HG03439 (cell line): ENCODE measurements around the gene SDR42E1.

Source experiments
- ATAC-seq: cut with Tn5 transposase; IDR thresholded peaks from one replicate; pipeline ENCODE4 v1.9.1; 2021; ENCODE audit warnings: mild to moderate bottlenecking, moderate library complexity; ENCODE audit not compliant: unreplicated experiment

Gene SDR42E1

DNA sequence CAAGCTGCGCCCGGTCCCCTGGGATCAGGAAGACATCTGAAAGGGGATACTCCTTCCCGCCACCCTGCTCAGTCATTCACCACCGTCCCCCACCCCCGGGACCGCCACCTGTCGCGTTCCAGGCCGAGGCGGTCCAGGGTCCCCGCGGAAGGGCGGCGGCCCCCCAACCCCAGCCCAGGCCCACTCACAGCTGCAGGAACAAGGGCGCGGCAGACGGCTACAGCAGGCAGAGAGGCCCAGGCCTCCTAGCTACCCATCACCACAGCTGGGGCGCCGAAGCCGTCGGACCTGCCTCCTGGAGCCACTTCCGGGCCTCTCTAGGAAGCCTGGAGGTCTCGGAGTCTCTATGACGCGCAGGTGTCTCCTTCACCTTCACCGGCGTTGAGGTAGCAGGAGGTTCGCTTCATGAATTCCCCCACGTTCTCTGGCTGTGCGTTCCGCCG, at the start of gene SDR42E1:
Gene SDR42E1, minus strand, starts transcription at position 272 of the 443 bp plus-strand sequence. CDS start 10,612 bp downstream, outside the sequence.
- ATAC-seq: peak; percentile 84

DNA sequence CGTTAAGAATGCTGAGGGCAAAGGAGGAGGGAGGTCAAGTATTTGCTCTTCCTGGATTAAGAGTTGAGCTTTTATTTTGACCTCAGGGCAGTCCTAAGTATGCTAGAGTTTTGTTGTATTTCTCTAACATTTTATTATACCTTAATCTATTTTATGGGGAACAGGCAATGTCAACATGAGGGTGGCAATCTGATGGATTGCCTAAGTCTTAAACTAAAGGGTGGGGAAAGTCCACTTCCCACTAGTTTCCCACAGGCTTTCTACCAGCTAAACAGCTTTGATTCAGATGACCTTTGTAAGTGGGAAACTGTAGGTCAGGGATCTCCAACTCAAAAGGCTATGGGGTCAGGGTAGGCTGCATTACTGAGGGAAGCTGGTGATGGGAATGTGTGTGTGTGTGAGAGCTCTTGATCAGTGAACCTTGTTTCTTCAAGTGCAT, 48.7 kb upstream of the SDR42E1 start:
- no peak for ATAC-seq

DNA sequence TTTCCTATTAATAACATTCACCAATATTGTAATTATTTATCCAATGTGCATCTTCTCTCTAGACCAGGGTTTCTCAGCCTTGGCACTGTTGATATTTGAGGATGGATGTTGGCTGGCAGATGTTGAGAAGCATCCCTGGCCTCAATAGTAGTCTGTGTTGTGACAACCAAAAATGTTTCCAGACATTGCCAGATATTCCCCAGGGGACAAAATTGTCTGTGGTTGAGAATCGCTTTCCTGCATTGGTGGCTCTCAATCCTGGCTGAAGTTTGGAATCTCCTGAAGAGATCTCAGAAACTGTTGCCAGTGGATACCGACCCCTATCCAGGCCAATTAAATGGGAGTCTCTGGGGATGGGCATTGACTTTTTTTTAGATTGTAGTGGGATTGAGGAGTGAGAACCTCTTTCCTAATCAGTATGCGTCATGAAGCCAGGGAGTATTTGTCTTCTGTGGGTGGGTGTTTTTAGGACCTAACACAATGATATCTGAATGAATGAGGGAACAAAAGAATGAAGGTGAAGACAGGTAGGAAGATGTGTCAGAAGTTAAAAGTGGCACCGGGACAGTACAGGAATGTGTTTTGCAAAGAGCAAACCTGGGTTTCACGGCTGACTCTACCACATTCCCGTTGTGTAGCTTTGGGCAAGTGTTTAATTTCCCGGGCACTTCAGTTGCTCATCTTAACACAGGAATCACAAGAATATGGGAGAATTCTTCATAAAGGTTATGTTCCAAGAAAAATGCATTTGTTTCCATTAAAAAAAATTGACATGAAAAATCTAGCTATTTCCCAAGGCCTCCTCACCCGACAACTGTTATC, 48.1 kb upstream of the SDR42E1 start:
- ATAC-seq: no peak

GRCh38 chr16:82056550-82056896, 45.3 kb upstream of the SDR42E1 start:
- ATAC-seq: no peak

DNA sequence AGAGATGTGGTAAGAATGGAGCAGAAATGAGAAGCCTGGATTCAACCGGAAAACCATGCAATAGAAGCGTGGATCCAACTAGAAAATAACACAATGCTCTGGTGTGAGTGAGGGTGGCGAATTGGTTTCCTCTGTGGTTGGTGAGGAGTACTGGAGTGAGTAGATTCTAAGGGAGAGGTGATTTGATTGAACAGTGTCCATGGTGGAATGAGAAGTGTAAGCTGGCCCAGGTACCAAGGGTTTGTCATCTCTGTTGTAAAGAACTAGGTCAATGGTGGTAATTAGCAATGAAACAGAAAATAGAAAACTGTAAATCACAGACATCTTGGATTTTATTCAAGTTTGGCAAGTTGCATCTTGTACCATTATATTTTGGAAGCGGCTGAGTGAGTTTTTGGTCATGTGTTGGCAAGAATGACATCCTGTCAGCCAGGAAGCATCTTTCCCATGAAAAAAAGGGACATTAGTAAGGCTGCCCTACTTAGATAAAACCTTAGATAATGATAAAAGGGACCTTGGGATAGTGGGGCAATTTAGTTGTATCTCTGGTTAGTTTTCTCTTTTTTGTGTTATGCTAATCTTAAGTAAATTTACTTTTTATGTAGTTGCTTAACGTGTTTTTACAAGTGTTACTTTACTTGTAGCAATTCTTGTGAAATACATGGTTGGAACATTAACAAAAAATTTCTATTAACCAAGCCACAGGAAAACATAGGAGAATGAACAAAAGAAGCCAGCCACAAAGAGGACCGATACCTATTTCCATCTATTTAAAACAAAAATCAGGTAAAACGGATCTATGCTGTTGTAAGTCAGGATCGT, 44.7 kb upstream of the SDR42E1 start:
- ATAC-seq: no peak

GRCh38 chr16:82055117-82055516, 43.8 kb upstream of the SDR42E1 start:
- ATAC-seq: no peak

DNA sequence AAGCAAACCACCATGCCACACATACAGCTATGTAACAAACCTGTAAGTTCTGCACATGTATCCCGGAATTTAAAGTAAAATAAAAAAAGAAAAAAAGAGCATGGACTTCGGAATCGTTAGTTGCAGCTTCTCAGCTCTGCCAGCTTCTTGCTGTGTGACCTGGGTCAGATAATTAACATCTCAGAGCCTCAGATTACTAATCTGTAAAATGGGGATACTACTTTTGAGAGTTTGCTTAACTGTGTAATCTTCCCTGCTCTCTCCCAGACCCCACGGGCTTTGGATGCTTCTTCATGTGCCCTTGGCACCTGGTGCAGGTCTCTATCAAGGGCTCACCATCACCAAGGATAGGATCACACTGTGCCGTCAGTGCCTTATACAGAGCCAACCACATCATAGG, 40.4 kb upstream of the SDR42E1 start:
- no peak for ATAC-seq

DNA sequence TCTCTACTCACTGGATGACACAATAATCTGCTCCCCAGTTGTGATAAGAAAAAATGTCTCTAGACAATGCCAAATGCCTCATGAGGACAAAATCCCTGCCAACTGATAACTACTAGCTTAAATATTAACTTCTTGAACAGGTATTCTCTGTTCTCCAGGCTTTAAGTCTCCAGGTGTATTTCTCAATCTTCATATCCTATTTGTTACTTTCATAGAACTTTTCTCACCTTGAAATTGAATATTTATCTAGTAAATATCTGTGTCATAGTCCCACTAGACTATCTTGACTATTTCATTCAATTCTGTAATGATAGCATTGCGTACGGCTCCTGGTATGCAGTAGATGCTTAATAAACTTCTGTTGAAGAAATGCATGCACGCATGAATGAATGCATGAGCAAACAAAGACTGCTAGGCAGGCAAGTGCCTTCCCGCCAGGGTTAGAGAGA, 39.7 kb upstream of the SDR42E1 start:
- no peak for ATAC-seq

DNA sequence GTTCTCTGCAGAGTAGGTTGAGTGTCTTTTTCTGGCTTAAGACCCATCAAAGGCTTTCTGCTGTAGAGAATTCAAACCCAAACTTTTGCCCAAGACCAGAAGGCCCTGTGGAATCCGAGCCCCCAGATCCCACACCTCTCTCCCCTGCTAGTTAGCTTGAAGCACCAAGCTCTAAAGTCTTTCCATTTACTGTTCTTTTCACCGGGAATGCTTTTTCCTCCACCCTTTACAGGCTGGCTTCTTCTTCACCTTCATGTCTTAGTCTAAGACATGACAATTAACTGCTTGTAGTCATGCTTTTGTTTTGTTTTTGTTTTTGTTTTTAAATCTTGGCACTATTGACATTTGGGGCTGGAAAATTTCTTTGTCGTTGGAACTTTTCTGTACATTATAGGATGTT, 39.2 kb upstream of the SDR42E1 start:
- ATAC-seq: no peak

DNA sequence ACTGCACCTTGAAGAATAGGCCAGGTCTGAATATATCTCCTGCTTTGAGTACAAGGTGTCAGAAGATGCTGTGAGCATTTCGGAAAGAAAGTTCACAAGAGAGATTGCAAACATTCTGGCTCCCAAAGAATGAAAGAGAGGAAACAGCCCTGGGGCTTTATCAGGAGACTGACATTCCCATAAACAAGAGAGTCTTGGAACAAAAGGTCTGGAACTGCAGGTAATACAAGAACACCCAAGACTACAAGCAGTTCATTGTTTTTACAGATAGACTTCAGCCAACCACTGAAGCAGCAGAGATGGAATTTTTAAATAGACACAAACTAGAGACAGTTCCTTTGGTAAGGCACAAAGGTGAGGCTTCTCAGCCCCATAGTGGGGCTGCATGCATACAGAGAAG, 38.2 kb upstream of the SDR42E1 start:
- ATAC-seq: no peak

DNA sequence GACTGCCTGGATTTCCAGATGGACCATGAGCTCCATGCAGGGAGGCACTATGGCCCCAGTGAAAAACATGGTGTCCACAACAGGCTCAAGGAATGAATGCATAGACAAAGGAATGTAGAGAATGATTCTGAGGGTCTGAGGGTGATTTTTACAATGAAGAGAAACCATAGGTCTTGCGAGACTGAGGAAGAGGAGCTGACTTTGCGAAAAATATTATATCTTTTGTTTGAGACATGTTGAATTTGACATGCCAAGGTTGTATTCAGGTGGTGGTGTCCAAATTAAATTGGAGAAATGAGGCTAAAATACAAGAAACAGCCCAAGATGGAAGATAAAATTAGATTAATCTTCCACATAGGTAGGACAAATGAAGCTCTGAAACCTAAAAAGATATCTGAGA, 36.5 kb upstream of the SDR42E1 start:
- ATAC-seq: no peak

DNA sequence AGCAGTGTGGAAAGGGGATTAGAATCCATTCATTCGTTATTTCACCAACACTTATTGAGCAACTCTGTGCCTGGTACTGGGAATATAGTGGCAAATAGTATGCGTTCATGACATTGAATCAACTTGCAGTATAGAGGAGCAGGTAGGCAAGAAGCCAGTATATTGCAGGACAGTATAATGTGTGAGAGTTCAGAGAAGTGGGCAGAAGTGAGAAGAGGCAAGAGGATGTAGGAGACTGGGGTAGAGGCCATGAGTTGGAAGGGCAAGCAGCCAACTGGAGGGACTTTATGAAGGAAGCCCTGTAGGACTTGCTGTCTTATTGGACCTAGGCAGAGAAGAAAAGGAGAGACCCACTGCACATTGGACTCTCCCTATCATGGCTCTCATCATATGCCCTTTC, 36.1 kb upstream of the SDR42E1 start:
- ATAC-seq: no peak

DNA sequence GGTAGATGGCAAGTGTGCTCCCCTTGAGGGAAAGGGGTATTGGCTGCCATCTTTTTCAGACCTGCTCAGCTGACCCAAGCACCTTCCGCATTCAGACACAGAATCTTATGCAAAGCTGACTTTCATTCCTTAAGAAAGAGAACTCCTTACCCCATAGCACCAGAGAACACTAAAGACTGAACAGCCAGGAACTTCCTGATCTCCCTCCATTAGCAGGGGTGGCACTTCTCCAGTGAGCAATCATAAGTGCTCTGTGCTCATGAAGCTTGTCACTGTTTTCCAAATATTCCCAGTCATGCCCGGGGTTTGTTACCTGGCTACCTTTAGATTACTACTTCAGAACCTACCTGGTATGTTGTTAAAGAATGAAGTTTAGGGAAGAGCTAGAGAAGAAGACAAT, 35.7 kb upstream of the SDR42E1 start:
- ATAC-seq: no peak

GRCh38 chr16:82046541-82046940, 35.3 kb upstream of the SDR42E1 start:
- ATAC-seq: no peak

GRCh38 chr16:82045465-82045864, 34.2 kb upstream of the SDR42E1 start:
- ATAC-seq: no peak

GRCh38 chr16:82044585-82044911, 33.3 kb upstream of the SDR42E1 start:
- no peak for ATAC-seq

DNA sequence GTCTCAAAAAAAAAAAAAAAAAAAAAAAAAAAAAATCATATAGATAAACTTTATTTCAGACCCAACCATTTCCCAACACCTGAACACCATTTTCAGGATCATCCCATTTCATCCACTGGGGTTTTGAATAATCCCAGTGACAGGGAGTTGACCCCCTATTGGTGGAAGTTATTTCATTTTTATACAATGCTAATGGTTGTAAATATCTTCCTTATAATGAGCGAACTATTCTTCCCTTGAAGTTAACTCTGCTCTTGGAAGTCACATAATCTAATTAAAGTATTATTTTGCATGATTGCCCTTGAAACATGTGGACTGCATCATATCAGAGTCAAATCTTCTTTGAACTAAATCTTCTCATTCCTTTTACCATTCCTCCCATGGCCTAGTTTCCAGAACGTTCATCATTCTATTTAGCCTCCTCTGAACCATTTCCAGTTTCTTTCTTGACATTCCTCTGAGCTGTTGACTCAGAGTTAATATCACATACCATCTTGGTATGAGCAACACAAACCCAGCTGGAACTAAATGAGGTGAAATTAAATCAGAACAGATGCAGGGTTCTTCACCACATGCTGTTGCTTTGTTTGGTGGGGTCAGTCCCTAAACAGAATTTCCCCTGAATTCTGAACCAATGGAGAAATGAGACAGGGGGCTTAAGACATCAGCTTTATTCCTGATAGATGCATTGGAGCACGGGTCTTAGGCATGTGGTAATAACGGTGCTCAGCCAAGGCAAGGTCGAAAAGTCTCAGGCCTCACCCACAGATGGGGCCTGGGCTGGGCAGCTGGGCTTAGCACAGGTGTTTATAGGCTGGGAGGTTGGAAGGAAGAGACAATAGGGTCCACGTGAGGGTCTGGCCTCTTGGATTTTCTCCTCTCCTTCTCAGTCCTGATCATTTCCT, 32.7 kb upstream of the SDR42E1 start:
- no peak for ATAC-seq

GRCh38 chr16:82042846-82043245, 31.6 kb upstream of the SDR42E1 start:
- no peak for ATAC-seq

- ATAC-seq: no peak
These were observed 30.9 kb upstream of the SDR42E1 start for GRCh38 chr16:82042144-82042543.

DNA sequence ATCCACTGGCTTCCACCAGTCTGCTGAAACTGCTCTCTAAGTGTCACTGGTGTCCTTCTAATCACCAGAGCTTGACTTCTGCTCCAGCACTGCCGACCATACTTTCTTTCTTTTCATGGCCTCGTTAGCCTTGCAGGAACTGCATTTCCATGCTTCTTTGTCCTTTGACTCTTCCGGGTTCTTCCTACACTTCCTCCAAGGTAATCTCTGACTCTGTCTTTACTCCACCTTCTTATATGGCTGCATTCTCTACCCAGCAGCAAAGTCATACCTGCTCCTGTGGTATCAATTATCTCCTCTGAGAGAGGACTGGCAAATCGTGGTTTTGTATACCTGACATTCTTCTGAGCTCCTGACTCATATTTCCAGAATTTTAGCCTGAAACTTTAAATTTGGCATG, 30.3 kb upstream of the SDR42E1 start:
- ATAC-seq: no peak

GRCh38 chr16:82040296-82040695, 29.0 kb upstream of the SDR42E1 start:
- ATAC-seq: no peak
